Liver (tissue), 3 donors: ENCODE measurements around the gene MYBPH.

Experiments
- CTCF ChIP-seq: fragments of 150-350 bp; IDR thresholded peaks from 2 replicates; pipeline ENCODE4 v1.5.1; 2017; ENCODE audit warnings: improper control_type of control experiment, low read depth, low read length; ENCODE audit not compliant: missing input control
- EGR1 ChIP-seq, 2 donors: IDR thresholded peaks; 2 replicates each; pipeline ENCODE4 v1.6.1; 2016 to 2018; ENCODE audit warnings: antibody characterized with exemption in 2 of 2, low read depth in 2 of 2
- GABPA ChIP-seq, 2 donors: IDR thresholded peaks in 1 of 2; conservative IDR thresholded peaks in 1 of 2; 2 replicates each; pipeline ENCODE4 v1.6.1; 2016; ENCODE audit warnings: antibody characterized with exemption in 2 of 2, mild to moderate bottlenecking in 1 of 2, moderate library complexity in 1 of 2
- JUND ChIP-seq, 2 donors: IDR thresholded peaks; 2 replicates each; pipeline ENCODE4 v1.6.1; 2016; ENCODE audit warnings: antibody characterized with exemption in 2 of 2
- MAX ChIP-seq: IDR thresholded peaks from 2 replicates; pipeline ENCODE4 v1.6.1; 2016; ENCODE audit warnings: antibody characterized with exemption
- NR2F2 ChIP-seq: IDR thresholded peaks from 2 replicates; pipeline ENCODE4 v1.6.1; 2016; ENCODE audit warnings: antibody characterized with exemption
- RAD21 ChIP-seq, 2 donors: IDR thresholded peaks; 2 replicates each; pipeline ENCODE4 v1.6.1; 2016; ENCODE audit warnings: antibody characterized with exemption in 2 of 2, mild to moderate bottlenecking in 2 of 2
- REST ChIP-seq: IDR thresholded peaks from 2 replicates; pipeline ENCODE4 v1.6.1; 2016; ENCODE audit warnings: antibody characterized with exemption, mild to moderate bottlenecking
- RXRA ChIP-seq, 2 donors: IDR thresholded peaks; 2 replicates each; pipeline ENCODE4 v1.6.1; 2017 to 2018; ENCODE audit warnings: antibody characterized with exemption in 2 of 2, mild to moderate bottlenecking in 1 of 2
- TAF1 ChIP-seq: conservative IDR thresholded peaks from 2 replicates; pipeline ENCODE4 v1.6.1; 2016; ENCODE audit warnings: antibody characterized with exemption, mild to moderate bottlenecking
- ZBTB33 ChIP-seq: IDR thresholded peaks from 2 replicates; pipeline ENCODE4 v1.6.1; 2016; ENCODE audit warnings: antibody characterized with exemption
- donor health status: healthy.
- donor health status: healthy.

- no peak for TF ChIP-seq CTCF
- TF ChIP-seq TAF1: no peak
- no peak for TF ChIP-seq JUND (IDR thresholded peaks at IDR 0.05)
- no peak for TF ChIP-seq MAX
- TF ChIP-seq GABPA (IDR thresholded peaks at IDR 0.05 in 1 of 2, conservative IDR thresholded peaks at IDR 0.05 in 1 of 2): no peak
- TF ChIP-seq RAD21 (IDR thresholded peaks at IDR 0.05): no peak
- no peak for TF ChIP-seq RXRA (IDR thresholded peaks at IDR 0.05)
- TF ChIP-seq EGR1 (IDR thresholded peaks at IDR 0.05; ENCODE audit: low read depth in 2 of 2): no peak
- TF ChIP-seq ZBTB33: no peak
- no peak for TF ChIP-seq NR2F2
- no peak for TF ChIP-seq REST
These were observed 1.9 kb upstream of the MYBPH start for GRCh38 chr1:203177470-203178039.
